Body of pancreas (tissue), 4 donors: ENCODE results near the gene PLCB2. TPM values are rescaled to one million over a fixed set of nuclear protein-coding genes. Genes with fewer than 3 reads are reported as not detected.

Source experiments
- ATAC-seq: fragments of 150-250 bp; one replicate; pipeline ENCODE4 v1.9.1; 2016
- DNase-seq, 4 donors: peaks; one replicate each; pipeline ENCODE4 v3.0.0-alpha.2; 2019
- H3K27ac ChIP-seq, 4 donors: fragments of 200-600 bp; sonication (generic); 1 replicate in 3 of 4; 2 replicates in 1 of 4; pipeline versions ENCODE4 v1.5.1 to v1.6.1; 2016 to 2019; ENCODE audit warnings: mild to moderate bottlenecking in 1 of 4, mixed read lengths in 1 of 4, moderate library complexity in 1 of 4
- H3K27me3 ChIP-seq, 2 donors: fragments of 200-600 bp; sonication (generic); one replicate each; pipeline ENCODE4 v1.6.0; 2016; ENCODE audit warnings: mild to moderate bottlenecking in 1 of 2
- H3K36me3 ChIP-seq, 2 donors: fragments of 200-600 bp; sonication (generic); replicated peaks in 1 of 2; 2 replicates each; pipeline ENCODE4 v1.5.1; 2016; ENCODE audit warnings: low read depth in 2 of 2; ENCODE audit not compliant: insufficient read depth in 1 of 2
- H3K4me1 ChIP-seq: fragments of 200-600 bp; sonication (generic); one replicate; pipeline ENCODE4 v1.6.0; 2016
- H3K4me3 ChIP-seq, 2 donors: fragments of 200-600 bp; sonication (generic); 1 replicate in 1 of 2; 2 replicates in 1 of 2; pipeline ENCODE4 v1.5.1; 2016 to 2019
- H3K9me3 ChIP-seq, 3 donors: fragments of 200-600 bp; sonication (generic); 1 replicate in 2 of 3; 2 replicates in 1 of 3; pipeline ENCODE4 v1.5.1; 2016
- POLR2A ChIP-seq, 3 donors: fragments of 450-650 bp; IDR thresholded peaks; one replicate each; pipeline ENCODE4 v1.6.1; 2016; ENCODE audit warnings: antibody characterized with exemption in 3 of 3, mild to moderate bottlenecking in 2 of 3
- WGBS, 2 donors: methylation state at CpG; one replicate each; pipeline ENCODE4 v1.1.5; 2017; 5-methylcytosine and 5-hydroxymethylcytosine counted together
- intact Hi-C: fragments of 100-400 bp; cut with DNase I; formaldehyde crosslinking; loops from one replicate; pipeline ENCODE4 v1.15.1; 2023
- total RNA-seq, 2 donors: library from RNA; depleted of rRNA; stranded (reverse); fragments of >200 nt; gene quantifications; one replicate each; pipeline ENCODE4 v1.1.0, GENCODE V29; 2016
- TF ChIP-seq, protein P1 (sequence below), 7 experiments: fragments of 450-650 bp in 4 of 7; fragments of 200-600 bp in 3 of 7; sonication (generic) in 3 of 7; IDR thresholded peaks; one replicate each; pipeline ENCODE4 v1.5.1; 2016 to 2019; ENCODE audit warnings: antibody characterized with exemption in 7 of 7

Gene PLCB2
- total RNA-seq, 2 donors from 2014 or later, result 3.1 to 4.6 TPM

DNA sequence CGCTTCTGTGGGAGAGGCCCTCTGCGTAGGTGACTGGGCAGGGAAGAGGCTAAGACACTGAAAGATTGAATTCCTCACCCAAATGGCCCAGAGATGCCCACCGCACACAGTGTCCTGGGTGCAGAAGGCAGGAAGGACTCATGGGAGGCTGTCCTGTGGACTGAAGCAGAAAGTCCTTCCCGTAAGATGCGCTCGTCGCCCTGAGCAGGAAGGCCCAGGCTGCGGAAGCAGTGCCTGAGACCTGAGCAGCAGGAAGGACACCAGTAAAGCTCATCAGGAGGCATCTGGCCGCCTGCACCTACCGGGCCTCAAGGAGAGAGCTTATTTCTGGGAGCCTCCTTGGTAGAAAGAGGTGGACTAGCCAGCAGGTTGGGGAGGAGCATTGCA lies 65.5 kb downstream of the PLCB2 start:
- no peaks in the 10 kb centered on the region for H3K36me3 ChIP-seq
- ATAC-seq (no peak), DNase-seq (no peak)
- H3K4me3 ChIP-seq, result no peak overlapping the region
- peaks cover 22% of the 10 kb centered on the region for H3K4me1 ChIP-seq
- no peak for TF ChIP-seq POLR2A (IDR thresholded peaks at IDR 0.05)
- TF ChIP-seq, protein P1, sequence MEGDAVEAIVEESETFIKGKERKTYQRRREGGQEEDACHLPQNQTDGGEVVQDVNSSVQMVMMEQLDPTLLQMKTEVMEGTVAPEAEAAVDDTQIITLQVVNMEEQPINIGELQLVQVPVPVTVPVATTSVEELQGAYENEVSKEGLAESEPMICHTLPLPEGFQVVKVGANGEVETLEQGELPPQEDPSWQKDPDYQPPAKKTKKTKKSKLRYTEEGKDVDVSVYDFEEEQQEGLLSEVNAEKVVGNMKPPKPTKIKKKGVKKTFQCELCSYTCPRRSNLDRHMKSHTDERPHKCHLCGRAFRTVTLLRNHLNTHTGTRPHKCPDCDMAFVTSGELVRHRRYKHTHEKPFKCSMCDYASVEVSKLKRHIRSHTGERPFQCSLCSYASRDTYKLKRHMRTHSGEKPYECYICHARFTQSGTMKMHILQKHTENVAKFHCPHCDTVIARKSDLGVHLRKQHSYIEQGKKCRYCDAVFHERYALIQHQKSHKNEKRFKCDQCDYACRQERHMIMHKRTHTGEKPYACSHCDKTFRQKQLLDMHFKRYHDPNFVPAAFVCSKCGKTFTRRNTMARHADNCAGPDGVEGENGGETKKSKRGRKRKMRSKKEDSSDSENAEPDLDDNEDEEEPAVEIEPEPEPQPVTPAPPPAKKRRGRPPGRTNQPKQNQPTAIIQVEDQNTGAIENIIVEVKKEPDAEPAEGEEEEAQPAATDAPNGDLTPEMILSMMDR (IDR thresholded peaks at IDR 0.05), result no peak
- intact Hi-C loops, result no loop called here
- no peaks in the 10 kb centered on the region for H3K9me3 ChIP-seq
- WGBS, 2 donors, result 93 to 94% methylated on average over 10 of the region's 10 CpGs
- no peaks in the 10 kb centered on the region for H3K27me3 ChIP-seq
- H3K27ac ChIP-seq, result no peak overlapping the region

DNA sequence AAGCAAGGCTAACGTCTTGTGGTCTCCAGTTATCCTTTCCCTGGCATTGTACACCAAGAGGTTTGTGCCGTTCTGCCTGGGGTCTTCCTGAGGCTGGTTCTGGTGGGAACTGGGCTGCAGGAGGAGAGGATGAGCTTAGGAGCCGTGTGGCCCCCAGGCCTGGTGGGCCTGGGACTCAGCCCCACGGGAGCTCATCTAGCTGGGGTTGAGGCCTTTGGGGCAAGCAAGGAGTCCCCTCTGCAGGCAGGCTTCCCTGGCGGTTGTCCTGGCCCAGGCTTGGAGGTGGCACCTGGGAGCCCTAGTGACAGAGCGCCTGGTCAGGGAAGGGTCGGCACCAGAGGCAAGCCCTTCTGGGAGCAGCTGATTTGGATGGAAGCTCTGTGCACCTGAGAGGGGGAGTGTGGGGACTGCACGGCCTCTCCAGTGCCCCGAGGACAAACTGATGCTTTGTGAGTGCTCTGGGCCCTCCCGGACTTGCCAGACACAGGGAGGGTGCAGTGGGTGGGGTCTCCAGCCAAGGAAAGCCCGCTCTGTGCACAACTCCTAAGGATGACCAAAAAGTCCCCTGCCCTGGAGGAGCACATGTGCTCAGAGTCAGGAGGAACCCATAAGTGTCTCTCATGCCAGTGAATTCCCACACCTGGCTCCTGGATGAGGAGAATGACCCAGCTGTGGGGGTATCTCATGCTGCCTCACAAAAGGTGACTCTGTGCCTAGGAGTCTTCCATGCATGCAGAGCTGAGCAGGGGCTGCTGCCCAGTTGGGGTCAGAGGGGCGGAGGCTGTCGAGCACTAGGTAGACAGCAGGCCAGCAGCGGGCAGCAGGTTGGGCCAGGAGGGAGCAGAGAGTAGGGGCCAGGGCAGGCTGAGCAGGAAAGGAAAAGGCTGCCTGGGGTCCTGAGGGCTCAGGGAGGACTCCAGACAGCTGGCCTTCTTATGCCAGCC lies 66.2 kb downstream of the PLCB2 start:
- no peaks in the 10 kb centered on the region for H3K9me3 ChIP-seq
- DNase-seq (no peak), ATAC-seq (no peak)
- no peak for TF ChIP-seq POLR2A (IDR thresholded peaks at IDR 0.05)
- TF ChIP-seq, protein P1 (IDR thresholded peaks at IDR 0.05), result no peak
- no peak overlapping the region for H3K27ac ChIP-seq
- H3K4me1 ChIP-seq, result peaks cover 22% of the 10 kb centered on the region
- H3K36me3 ChIP-seq, result no peaks in the 10 kb centered on the region
- intact Hi-C loops, result no loop called here
- no peaks in the 10 kb centered on the region for H3K27me3 ChIP-seq
- WGBS, 2 donors, result 85 to 95% methylated on average over 4 to 14 of the region's 14 CpGs
- H3K4me3 ChIP-seq, result no peak overlapping the region

DNA sequence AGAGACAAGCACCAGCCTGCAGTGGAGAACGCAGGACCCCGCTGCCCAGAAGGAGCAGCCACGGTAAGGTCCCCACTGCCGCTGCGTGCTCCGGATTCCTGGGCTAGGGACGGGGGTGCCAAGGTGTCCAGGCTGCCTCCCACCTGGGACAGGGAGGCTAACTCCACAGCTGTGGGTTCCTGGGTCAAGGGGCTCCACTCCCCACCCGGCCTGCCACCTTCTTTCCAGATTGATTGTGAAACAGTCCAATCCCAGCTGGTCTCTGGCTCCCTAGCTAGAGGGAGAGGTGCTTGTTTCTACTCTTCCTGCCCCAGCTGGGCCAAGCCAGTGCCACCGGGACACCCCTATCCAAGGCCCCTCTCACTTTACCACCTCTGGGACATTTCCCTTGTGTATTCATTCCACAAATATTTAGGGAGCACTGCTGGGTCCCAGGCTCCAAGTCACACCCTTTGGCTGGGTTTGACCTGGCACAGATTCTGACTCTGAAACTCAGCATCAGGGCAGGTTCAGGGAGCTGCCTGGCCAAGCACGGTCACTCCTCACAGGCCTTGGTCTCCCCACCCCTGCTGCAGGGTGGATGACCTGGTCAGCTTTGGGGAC lies 67.0 kb downstream of the PLCB2 start:
- Histone ChIP-seq H3K4me3 (no peak overlapping the region), H3K27me3 (no peaks in the 10 kb centered on the region), H3K9me3 (no peaks in the 10 kb centered on the region), H3K36me3 (no peaks in the 10 kb centered on the region), H3K27ac (no peak overlapping the region), H3K4me1 (peaks cover 21% of the 10 kb centered on the region)
- intact Hi-C loops, result no loop called here
- ATAC-seq (no peak), DNase-seq (no peak)
- TF ChIP-seq, protein P1 (IDR thresholded peaks at IDR 0.05), result no peak
- WGBS, 2 donors, result 84 to 95% methylated on average over 2 to 10 of the region's 10 CpGs

DNA sequence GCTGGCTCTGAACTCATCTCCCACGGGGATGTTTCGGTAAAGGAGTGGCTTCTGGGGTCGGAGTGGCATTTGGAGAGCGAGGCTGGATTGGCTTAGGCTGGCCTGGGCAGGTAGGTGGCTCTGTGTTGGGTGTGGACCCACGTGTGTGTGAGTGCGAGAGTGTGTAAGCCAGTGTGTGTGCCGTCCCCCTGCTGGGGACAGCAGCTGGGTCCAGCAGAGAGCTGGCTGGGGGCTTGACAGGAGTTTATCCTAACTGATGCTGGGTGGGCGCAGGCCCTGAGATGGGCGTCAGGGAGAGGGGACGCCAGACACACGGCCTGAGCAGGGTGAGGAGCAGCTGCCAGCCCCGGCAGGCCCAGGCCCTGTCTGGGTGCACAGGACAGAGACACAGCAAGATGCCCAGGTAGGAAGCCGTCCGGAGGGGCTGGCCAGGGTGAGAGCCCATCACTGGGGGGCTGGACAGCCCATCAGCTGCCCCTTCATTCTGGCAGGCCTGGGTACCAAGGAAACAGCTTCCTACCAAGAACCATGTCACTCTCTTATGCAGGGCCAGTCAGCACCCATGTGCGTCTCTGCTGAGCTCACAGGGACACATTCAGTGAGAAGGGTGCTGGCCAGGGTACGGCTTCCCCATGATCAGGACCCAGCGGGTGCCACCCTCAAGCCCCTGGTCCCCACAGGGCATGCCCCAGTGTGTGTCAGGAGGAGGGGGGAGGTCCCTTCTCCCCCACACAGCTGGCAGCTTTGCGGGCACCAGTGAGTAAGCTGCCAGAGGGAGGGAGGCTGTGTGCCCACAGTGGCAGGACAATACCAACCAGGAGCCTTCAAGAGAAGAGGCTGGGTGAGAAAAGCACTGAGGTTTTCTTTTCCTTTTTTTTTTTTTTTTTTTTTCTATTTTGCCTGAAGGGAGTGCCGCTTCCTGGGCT lies 67.8 kb downstream of the PLCB2 start:
- TF ChIP-seq, protein P1 (IDR thresholded peaks at IDR 0.05), result no peak
- TF ChIP-seq POLR2A (IDR thresholded peaks at IDR 0.05), result no peak
- DNase-seq (no peak), ATAC-seq (no peak)
- Histone ChIP-seq H3K9me3 (no peaks in the 10 kb centered on the region), H3K4me3 (no peak overlapping the region), H3K27ac (no peak overlapping the region), H3K27me3 (no peaks in the 10 kb centered on the region), H3K4me1 (peaks cover 13% of the 10 kb centered on the region), H3K36me3 (no peaks in the 10 kb centered on the region)
- intact Hi-C loops, result no loop called here
- 85 to 91% methylated on average over 7 to 19 of the region's 19 CpGs for WGBS, 2 donors
